Measurements from ENCODE around the gene ENC1.

- TF ChIP-seq, protein P1, sequence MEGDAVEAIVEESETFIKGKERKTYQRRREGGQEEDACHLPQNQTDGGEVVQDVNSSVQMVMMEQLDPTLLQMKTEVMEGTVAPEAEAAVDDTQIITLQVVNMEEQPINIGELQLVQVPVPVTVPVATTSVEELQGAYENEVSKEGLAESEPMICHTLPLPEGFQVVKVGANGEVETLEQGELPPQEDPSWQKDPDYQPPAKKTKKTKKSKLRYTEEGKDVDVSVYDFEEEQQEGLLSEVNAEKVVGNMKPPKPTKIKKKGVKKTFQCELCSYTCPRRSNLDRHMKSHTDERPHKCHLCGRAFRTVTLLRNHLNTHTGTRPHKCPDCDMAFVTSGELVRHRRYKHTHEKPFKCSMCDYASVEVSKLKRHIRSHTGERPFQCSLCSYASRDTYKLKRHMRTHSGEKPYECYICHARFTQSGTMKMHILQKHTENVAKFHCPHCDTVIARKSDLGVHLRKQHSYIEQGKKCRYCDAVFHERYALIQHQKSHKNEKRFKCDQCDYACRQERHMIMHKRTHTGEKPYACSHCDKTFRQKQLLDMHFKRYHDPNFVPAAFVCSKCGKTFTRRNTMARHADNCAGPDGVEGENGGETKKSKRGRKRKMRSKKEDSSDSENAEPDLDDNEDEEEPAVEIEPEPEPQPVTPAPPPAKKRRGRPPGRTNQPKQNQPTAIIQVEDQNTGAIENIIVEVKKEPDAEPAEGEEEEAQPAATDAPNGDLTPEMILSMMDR (IDR thresholded peaks at IDR 0.05): no peak
- TF ChIP-seq POLR2AphosphoS5 (IDR thresholded peaks at IDR 0.05) (no peak), POLR2A (IDR thresholded peaks at IDR 0.05) (no peak)
Observed at GRCh38 chr5:74631081-74631953, 9.2 kb downstream of the ENC1 start.
